ENCODE data around the gene PKD1L1. TPM values are rescaled to one million over a fixed set of nuclear protein-coding genes. Genes with fewer than 3 reads are reported as not detected.
"Not testable (repeated sequence)": the region's sequence is repeated elsewhere in the genome, so short reads cannot be mapped to it uniquely, and the experiment has no call there.

The PKD1L1 gene
- polyA plus RNA-seq, 1 donor from 2014 or later, result 2.0 TPM

GRCh38 chr7:47991270-47991669 lies 43.0 kb upstream of the PKD1L1 start:
- no peaks in the 10 kb centered on the region for H3K27me3 ChIP-seq (ENCODE audit: insufficient read depth, low read depth, low read length)
- H3K27ac ChIP-seq (ENCODE audit: low read length), result no peak overlapping the region
- no peaks in the 10 kb centered on the region for H4K20me1 ChIP-seq (ENCODE audit: insufficient read depth)
- no peak overlapping the region for H3K4me3 ChIP-seq (ENCODE audit: low read length)
- no peak overlapping the region for H3K9ac ChIP-seq (ENCODE audit: low read length)
- H3K9me3 ChIP-seq (ENCODE audit: low read length), result no peaks in the 10 kb centered on the region
- TF ChIP-seq TAF1 (IDR thresholded peaks at IDR 0.05; ENCODE audit: low read depth) (no peak), MXI1 (conservative IDR thresholded peaks at IDR 0.05; ENCODE audit: poor library complexity, severe bottlenecking) (no peak), SMC3 (conservative IDR thresholded peaks at IDR 0.05; ENCODE audit: poor library complexity) (no peak), EZH2 (IDR thresholded peaks at IDR 0.05; ENCODE audit: borderline replicate concordance, insufficient read depth, low read length, poor library complexity, severe bottlenecking) (no peak), REST (IDR thresholded peaks at IDR 0.05; ENCODE audit: borderline replicate concordance) (no peak), POLR2AphosphoS5 (IDR thresholded peaks at IDR 0.05) (no peak)
- no peaks in the 10 kb centered on the region for H3K9me2 ChIP-seq (ENCODE audit: insufficient read depth, low read length)
- no peak overlapping the region for H3K4me2 ChIP-seq (ENCODE audit: low read length)
- H2AFZ ChIP-seq (ENCODE audit: low read depth, low read length), result no peak overlapping the region
- no peaks in the 10 kb centered on the region for H3K79me2 ChIP-seq (replicated peaks; ENCODE audit: insufficient read depth, low read length)
- H3F3A ChIP-seq (ENCODE audit: insufficient read depth, low read length, poor library complexity, severe bottlenecking), result no peaks in the 10 kb centered on the region
- no peaks in the 10 kb centered on the region for H3K36me3 ChIP-seq (ENCODE audit: insufficient read depth, low read length)

DNA sequence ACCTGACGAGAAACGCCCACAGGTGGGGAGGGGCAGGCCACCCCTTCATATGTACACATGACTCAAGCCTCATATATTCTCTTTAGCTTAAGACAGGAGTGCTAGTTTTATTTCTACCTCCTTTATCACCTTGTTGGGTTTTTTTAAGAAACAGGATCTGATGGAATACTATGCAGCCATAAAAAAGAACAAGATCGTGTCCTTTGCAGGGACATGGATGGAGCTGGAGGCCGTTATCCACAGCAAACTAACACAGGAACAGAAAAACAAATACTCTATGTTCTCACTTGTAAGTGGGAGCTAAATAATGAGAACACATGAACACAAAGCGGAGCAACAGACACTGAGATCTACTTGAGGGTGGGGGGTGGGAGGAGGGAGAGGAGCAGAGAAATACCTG lies 42.3 kb upstream of the PKD1L1 start:
- H3K79me2 ChIP-seq (replicated peaks; ENCODE audit: insufficient read depth, low read length), result no peaks in the 10 kb centered on the region
- H3K9ac ChIP-seq (ENCODE audit: low read length), result no peak overlapping the region
- no peaks in the 10 kb centered on the region for H3K9me2 ChIP-seq (ENCODE audit: insufficient read depth, low read length)
- H2AFZ ChIP-seq (ENCODE audit: low read depth, low read length), result no peak overlapping the region
- H3K4me2 ChIP-seq (ENCODE audit: low read length), result no peak overlapping the region
- H3K4me3 ChIP-seq (ENCODE audit: low read length), result no peak overlapping the region
- no peak for TF ChIP-seq EZH2 (IDR thresholded peaks at IDR 0.05; ENCODE audit: borderline replicate concordance, insufficient read depth, low read length, poor library complexity, severe bottlenecking)
- no peak for TF ChIP-seq EP300 (conservative IDR thresholded peaks at IDR 0.05; ENCODE audit: poor library complexity, severe bottlenecking)
- TF ChIP-seq REST (IDR thresholded peaks at IDR 0.05; ENCODE audit: borderline replicate concordance), result no peak
- TF ChIP-seq, protein P1, sequence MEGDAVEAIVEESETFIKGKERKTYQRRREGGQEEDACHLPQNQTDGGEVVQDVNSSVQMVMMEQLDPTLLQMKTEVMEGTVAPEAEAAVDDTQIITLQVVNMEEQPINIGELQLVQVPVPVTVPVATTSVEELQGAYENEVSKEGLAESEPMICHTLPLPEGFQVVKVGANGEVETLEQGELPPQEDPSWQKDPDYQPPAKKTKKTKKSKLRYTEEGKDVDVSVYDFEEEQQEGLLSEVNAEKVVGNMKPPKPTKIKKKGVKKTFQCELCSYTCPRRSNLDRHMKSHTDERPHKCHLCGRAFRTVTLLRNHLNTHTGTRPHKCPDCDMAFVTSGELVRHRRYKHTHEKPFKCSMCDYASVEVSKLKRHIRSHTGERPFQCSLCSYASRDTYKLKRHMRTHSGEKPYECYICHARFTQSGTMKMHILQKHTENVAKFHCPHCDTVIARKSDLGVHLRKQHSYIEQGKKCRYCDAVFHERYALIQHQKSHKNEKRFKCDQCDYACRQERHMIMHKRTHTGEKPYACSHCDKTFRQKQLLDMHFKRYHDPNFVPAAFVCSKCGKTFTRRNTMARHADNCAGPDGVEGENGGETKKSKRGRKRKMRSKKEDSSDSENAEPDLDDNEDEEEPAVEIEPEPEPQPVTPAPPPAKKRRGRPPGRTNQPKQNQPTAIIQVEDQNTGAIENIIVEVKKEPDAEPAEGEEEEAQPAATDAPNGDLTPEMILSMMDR (IDR thresholded peaks at IDR 0.05; ENCODE audit: poor library complexity, severe bottlenecking), result no peak
- no peak for TF ChIP-seq TAF1 (IDR thresholded peaks at IDR 0.05; ENCODE audit: low read depth)
- TF ChIP-seq RAD21 (conservative IDR thresholded peaks at IDR 0.05), result no peak
- no peak for TF ChIP-seq MXI1 (conservative IDR thresholded peaks at IDR 0.05; ENCODE audit: poor library complexity, severe bottlenecking)
- TF ChIP-seq SMC3 (conservative IDR thresholded peaks at IDR 0.05; ENCODE audit: poor library complexity), result no peak
- no peak for TF ChIP-seq POLR2AphosphoS5 (IDR thresholded peaks at IDR 0.05)
- H3K36me3 ChIP-seq (ENCODE audit: insufficient read depth, low read length), result no peaks in the 10 kb centered on the region
- no peak overlapping the region for H3K27ac ChIP-seq (ENCODE audit: low read length)
- no peaks in the 10 kb centered on the region for H3K27me3 ChIP-seq (ENCODE audit: insufficient read depth, low read depth, low read length)
- H4K20me1 ChIP-seq (ENCODE audit: insufficient read depth), result no peaks in the 10 kb centered on the region
- H3K9me3 ChIP-seq (ENCODE audit: low read length), result no peaks in the 10 kb centered on the region
- no peaks in the 10 kb centered on the region for H3F3A ChIP-seq (ENCODE audit: insufficient read depth, low read length, poor library complexity, severe bottlenecking)

DNA sequence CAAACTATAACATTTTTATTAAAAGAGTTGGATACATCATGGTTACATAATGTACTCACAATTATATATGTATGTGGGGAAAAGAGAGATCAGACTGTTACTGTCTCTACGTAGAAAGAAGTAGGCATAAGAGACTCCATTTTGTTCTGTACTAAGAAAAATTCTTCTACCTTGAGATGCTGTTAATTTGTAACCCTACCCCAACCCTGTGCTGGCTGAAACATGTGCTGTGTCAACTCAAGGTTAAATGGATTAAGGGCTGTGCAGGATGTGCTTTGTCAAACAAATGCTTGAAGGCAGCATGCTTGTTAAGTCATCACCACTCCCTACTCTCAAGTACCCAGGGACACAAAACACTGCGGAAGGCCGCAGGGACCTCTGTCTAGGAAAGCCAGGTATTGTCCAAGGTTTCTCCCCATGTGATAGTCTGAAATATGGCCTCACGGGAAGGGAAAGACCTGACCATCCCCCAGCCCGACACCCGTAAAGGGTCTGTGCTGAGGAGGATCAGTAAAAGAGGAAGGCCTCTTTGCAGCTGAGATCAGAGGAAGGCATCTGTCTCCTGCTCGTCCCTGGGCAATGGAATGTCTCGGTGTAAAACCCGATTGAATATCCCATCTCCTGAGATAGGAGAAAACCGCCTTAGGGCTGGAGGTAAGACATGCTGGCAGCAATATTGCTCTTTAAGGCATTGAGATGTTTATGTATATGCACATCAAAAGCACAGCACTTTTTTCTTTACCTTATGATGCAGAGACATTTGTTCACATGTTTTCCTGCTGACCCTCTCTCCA lies 41.5 kb upstream of the PKD1L1 start:
- H3K4me3 ChIP-seq (ENCODE audit: low read length); H3K27me3 ChIP-seq (ENCODE audit: insufficient read depth, low read depth, low read length); H3K9me2 ChIP-seq (ENCODE audit: insufficient read depth, low read length); H4K20me1 ChIP-seq (ENCODE audit: insufficient read depth); H3K79me2 ChIP-seq (replicated peaks; ENCODE audit: insufficient read depth, low read length); H3K36me3 ChIP-seq (ENCODE audit: insufficient read depth, low read length); H3K27ac ChIP-seq (ENCODE audit: low read length); H3F3A ChIP-seq (ENCODE audit: insufficient read depth, low read length, poor library complexity, severe bottlenecking); H2AFZ ChIP-seq (ENCODE audit: low read depth, low read length); H3K4me2 ChIP-seq (ENCODE audit: low read length); H3K9me3 ChIP-seq (ENCODE audit: low read length); H3K9ac ChIP-seq (ENCODE audit: low read length): not testable (repeated sequence)

Data from neural cell (in vitro differentiated cells).